IMR-90 (cell line): ENCODE data around the gene TPCN1.

Experiments used
- CTCF ChIP-seq: conservative IDR thresholded peaks from 2 replicates; pipeline ENCODE4 v1.5.1; 2012; ENCODE audit warnings: mild to moderate bottlenecking, low read depth, low read length, improper control_type of control experiment
- POLR2A ChIP-seq: IDR thresholded peaks from 2 replicates; pipeline ENCODE4 v1.6.1; 2012; ENCODE audit warnings: mild to moderate bottlenecking, low read depth, low read length

GRCh38 chr12:113347107-113347506 is 125.8 kb downstream of the TPCN1 start:
- TF ChIP-seq CTCF: no peak
- TF ChIP-seq POLR2A: no peak
